ENCODE measurements around the gene C1GALT1.
"Not testable (repeated sequence)": the region's sequence is repeated elsewhere in the genome, so short reads cannot be mapped to it uniquely, and the experiment has no call there.

C1GALT1 gene

DNA sequence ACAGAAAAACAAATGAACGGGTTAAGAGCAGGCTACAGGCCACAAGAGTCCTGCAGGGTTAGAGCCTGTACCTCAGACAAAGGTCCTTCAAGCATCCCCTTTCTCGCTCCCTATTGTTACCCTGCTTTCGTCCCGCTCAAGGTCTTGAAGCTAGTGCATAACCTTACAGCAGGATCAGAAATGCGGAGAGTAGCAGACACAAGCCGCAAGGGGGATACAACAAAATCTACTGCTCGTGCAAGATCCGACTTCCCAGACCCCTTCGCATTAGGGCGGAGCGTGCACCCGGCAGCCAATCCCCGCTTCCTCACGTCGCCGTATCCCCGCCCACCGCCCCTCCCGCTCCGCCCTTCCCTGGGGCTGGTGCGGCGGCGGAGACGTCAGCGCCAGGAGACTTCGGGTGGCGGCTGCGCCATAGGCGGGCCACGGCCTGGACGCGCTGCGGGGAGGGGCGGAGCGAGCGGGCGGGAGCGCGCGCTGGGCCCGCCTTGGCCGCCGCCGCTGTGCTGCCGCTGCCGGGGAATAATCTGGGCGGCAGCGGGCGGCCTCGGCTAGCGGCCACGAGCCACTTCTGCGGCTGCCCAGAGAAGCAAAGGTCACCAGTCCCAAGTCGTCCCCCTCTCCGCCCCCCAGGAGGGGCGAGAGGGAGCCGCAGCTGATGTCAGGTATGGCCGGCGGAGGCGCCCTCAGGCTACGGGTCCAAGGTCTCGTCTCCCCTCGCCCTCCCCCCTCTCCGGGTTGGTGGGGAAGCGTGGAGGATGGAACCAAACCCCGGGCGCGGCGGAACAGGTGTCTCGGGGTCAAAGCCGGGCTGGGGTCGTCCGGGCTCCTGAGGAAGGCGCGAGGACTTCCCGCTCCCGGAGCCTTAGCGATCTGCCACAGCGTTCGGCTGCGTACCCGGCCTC lies at the start of gene C1GALT1:
C1GALT1 (plus strand) TSS at position 389 of the 905 bp plus-strand sequence. CDS start 51,776 bp downstream, outside the sequence.
- peak; percentile 96 for DNase-seq

- DNase-seq = no peak
Observed at GRCh38 chr7:7134046-7134445, 48.3 kb upstream of the C1GALT1 start.

GRCh38 chr7:7135074-7135473 lies 47.3 kb upstream of the C1GALT1 start:
- DNase-seq = no peak

GRCh38 chr7:7135924-7136323 lies 46.4 kb upstream of the C1GALT1 start:
- DNase-seq = not testable (repeated sequence)

- no peak for DNase-seq
Observed at GRCh38 chr7:7136466-7137381, 45.6 kb upstream of the C1GALT1 start.

DNA sequence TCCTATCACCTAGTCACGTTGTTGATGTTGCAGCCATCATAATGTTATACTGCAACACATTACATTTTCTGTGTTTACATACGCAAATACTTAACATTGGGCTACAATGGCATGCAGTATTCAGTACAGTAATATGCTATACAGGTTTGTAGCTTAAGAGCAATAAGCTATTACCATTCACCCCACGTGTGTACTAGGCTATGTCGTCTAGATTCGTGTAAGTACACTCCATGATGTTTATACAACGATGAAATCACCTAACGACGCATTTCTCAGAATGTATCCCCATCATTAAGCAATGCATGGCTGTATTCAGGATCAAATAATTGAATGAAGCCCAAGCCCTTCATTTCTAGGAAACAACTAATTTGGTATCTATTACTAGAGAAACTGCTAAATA lies 43.4 kb upstream of the C1GALT1 start:
- no peak for DNase-seq

DNA sequence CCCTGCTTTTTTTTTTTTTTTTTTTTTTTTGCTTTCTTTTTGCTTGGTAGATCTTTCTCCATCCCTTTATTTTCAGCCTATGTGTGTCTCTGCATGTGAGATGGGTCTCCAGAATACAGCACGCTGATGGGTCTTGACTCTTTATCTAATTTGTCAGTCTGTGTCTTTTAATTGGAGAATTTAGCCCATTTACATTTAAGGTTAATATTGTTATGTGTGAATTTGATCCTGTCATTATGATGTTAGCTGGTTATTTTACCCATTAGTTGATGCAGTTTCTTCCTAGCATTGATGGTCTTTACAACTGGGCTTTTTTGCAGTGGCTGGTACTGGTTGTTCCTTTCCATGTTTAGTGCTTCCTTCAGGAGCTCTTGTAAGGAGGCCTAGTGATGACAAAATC lies 38.9 kb upstream of the C1GALT1 start:
- DNase-seq = not testable (repeated sequence)

- not testable (repeated sequence) for DNase-seq
Observed at GRCh38 chr7:7145151-7145550, 37.2 kb upstream of the C1GALT1 start.

GRCh38 chr7:7146837-7147236 lies 35.5 kb upstream of the C1GALT1 start:
- no peak for DNase-seq

- DNase-seq = no peak
Observed at GRCh38 chr7:7148798-7149481, 33.4 kb upstream of the C1GALT1 start.

- DNase-seq = no peak
Observed at GRCh38 chr7:7151285-7151684, 31.1 kb upstream of the C1GALT1 start.

DNA sequence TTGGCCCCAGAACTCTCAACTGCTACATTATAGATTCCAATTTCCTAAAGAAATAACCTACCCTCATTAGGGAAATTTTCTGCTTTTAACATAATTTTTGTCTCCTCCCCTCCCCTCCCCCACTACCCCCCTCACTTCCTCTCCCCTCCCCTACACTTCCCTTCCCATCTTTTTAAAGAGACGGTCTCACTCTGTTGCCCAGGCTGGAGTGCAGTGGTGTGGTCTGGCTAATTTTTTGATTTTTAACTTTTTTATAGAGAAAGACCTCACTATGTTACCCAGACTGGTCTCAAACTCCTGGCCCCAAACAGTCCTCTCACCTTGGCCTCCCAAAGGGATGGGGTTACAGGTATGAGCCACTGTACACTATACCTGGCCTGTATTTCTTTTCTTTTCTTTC lies 30.5 kb upstream of the C1GALT1 start:
- DNase-seq = no peak

GRCh38 chr7:7152315-7152714 lies 30.0 kb upstream of the C1GALT1 start:
- DNase-seq = no peak

GRCh38 chr7:7154355-7154754 lies 28.0 kb upstream of the C1GALT1 start:
- not testable (repeated sequence) for DNase-seq

- no peak for DNase-seq
Observed at GRCh38 chr7:7156663-7157062, 25.7 kb upstream of the C1GALT1 start.

DNA sequence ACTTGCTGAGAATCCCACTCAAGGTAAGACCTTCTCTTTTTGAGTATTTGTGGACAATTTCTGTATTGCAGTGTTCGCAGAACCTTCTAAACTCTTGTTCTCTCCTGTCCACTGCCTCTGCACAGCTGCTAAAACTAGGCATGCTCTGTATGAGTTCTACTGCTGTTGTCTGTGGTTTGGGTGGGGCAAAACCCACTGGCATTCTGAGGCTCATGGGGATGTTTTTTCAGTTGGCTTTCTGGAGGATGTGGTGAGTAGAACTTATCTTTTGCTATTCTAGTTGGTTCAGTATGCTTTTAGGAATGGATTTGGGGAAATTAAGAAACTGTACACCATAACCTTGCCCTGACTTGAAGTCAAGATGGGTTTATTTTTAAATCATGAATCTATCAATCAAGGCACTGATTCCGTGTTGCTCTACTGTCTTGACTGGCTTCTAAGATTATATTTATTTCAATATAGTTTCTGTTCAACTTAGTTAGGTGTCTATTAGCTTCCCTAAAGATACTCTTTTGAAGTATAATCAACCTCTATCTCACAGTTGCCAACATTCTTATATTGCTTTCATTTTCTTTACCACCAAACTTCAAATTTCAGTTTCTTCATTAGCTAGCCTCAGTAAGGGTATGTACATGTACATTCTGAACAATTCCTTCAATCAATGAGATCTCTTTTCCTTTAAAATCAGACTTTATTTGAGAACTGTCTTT lies 25.0 kb upstream of the C1GALT1 start:
- peak; percentile 59 for DNase-seq

DNA sequence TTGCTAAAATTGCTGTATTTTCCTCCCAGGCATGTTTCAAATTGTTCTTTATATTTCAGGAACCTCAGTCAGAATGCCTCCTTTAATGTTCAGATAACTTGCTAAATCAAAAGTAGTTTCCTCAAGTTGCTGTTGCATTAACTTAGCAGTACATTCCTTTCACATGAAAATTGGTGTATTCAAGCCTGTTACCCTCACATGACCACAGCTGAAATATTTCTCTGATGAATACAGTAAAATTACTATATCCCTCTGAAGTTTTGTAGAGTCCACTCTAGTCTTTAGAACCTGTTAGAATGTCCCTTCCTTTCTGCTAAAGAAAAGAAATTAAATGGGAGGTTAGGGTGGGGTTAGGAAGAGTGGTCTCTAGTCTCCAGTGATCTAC lies 24.5 kb upstream of the C1GALT1 start:
- DNase-seq = no peak

GRCh38 chr7:7159063-7159658 lies 23.2 kb upstream of the C1GALT1 start:
- DNase-seq = no peak

DNA sequence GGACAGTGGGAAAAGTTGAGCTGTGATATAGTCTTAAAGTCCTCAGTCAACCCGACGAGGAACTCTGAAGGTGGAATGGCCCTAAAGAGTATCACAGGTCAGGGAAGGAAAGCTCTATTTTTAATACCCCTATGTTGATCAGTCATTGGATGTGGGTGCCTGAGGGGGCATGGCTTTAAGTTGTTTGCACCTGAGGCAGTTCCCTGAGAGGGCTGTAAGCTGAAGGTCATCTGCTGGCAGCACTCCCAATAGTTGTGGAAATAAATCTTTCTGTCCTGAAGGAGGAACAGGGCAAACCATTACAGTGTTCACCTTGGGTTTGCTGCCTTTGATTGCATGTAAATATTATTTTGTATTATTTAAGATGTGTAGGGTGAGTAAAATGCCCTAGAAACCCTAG lies 17.8 kb upstream of the C1GALT1 start:
- DNase-seq = no peak

DNA sequence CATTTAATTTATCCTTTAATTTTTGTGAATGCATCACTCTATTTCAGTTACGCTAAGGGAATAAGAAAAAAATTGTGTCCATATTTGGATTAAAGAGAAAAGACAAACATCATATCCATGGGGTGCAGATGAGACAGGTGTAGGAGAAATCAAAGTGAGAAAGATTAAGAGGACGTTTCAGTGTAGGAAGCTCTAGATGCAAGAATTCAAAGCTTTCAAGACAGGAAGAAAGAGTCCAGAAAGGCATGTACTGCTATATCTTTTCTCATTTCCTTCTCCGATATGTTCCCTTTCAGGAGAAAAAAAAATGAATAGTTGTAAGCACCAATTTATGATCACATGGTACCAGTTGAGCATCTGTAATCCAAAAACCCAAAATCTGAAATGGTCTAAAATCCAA lies 17.0 kb upstream of the C1GALT1 start:
- no peak for DNase-seq

DNA sequence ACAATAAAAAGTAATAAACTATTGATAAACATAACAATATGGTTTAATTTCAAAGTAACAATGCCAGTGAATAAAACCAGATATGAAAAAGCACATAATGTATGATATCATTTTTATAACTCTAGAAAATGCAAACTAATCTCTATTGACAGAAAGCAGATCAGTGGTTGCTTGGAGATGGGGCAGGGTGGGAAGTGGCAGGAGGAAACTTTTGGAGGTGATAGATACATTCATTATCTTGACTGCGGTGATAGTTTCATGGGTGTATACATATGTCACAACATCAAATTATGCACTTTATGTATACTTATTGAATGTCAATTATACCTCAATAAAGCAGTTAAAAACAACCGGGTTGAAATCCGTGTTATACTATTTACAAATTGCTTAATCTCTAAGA lies 16.0 kb upstream of the C1GALT1 start:
- no peak for DNase-seq

DNA sequence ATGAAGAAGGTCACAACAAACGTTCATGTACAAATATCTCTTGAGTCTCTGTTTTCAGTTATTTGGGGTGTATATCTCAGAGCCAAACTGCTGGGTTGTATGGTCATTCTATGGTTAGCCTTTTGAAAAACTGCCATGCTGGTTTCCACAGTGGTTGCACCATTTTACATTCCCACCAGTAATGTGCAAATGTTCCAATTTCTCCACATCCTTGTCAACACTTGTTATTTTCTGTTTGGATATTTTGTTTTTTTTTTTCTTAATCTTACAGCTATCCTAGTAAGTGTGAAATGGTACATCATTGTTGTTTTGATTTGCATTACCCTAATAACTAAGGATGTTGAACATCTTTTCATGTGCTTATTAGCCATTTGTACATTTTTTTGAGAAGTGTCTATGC lies 13.0 kb upstream of the C1GALT1 start:
- DNase-seq = no peak
